Glutamatergic neuron (in vitro differentiated cells): ENCODE data around the gene SLC6A19. TPM values are rescaled to one million over a fixed set of nuclear protein-coding genes. Genes with fewer than 3 reads are reported as not detected.

Experiments used
- DNase-seq: peaks from one replicate; pipeline ENCODE4 v3.0.0; 2022
- H3K27ac Mint-ChIP-seq: one replicate; pipeline ENCODE4 v1.8.0; 2020; ENCODE audit warnings: mild to moderate bottlenecking, mixed read lengths, inconsistent platforms; ENCODE audit not compliant: unreplicated experiment
- H3K27me3 Mint-ChIP-seq: one replicate; pipeline ENCODE4 v1.8.0; 2020; ENCODE audit warnings: mild to moderate bottlenecking, moderate library complexity, mixed read lengths, inconsistent platforms; ENCODE audit not compliant: unreplicated experiment
- H3K36me3 Mint-ChIP-seq: one replicate; pipeline ENCODE4 v1.8.0; 2020; ENCODE audit warnings: mild to moderate bottlenecking, mixed read lengths, inconsistent platforms; ENCODE audit not compliant: unreplicated experiment
- H3K4me1 Mint-ChIP-seq: one replicate; pipeline ENCODE4 v1.8.0; 2020; ENCODE audit warnings: mild to moderate bottlenecking, low read depth, mixed read lengths, inconsistent platforms; ENCODE audit not compliant: unreplicated experiment
- H3K4me3 Mint-ChIP-seq: one replicate; pipeline ENCODE4 v1.8.0; 2020; ENCODE audit warnings: mild to moderate bottlenecking, mixed read lengths, inconsistent platforms; ENCODE audit not compliant: unreplicated experiment
- H3K9me3 Mint-ChIP-seq: one replicate; pipeline ENCODE4 v1.8.0; 2020; ENCODE audit warnings: mild to moderate bottlenecking, moderate library complexity, mixed read lengths, inconsistent platforms; ENCODE audit not compliant: unreplicated experiment
- total RNA-seq: library from RNA; stranded (reverse); fragmentation: NEBNext Ultra II Directional; extraction: Animal tissue kit (Norgen Biotek cat#: 25700); gene quantifications from one replicate; pipeline ENCODE4 v1.2.1, GENCODE V29; 2021; ENCODE audit not compliant: unreplicated experiment
- TF ChIP-seq, protein P1 (sequence below): fragments of 200-600 bp; sonication (generic); IDR thresholded peaks from one replicate; pipeline ENCODE4 v1.5.0; 2021; ENCODE audit not compliant: partially characterized antibody, unreplicated experiment

Gene SLC6A19
- total RNA-seq, 1 donor from 2014 or later: not detected

- Mint-ChIP-seq H3K36me3 (no peaks in the 10 kb centered on the region), H3K4me1 (peaks cover under 1% of the 10 kb centered on the region), H3K9me3 (peaks cover 2% of the 10 kb centered on the region), H3K27ac (no peak overlapping the region), H3K4me3 (no peak overlapping the region), H3K27me3 (peaks cover 7% of the 10 kb centered on the region)
- TF ChIP-seq, protein P1, sequence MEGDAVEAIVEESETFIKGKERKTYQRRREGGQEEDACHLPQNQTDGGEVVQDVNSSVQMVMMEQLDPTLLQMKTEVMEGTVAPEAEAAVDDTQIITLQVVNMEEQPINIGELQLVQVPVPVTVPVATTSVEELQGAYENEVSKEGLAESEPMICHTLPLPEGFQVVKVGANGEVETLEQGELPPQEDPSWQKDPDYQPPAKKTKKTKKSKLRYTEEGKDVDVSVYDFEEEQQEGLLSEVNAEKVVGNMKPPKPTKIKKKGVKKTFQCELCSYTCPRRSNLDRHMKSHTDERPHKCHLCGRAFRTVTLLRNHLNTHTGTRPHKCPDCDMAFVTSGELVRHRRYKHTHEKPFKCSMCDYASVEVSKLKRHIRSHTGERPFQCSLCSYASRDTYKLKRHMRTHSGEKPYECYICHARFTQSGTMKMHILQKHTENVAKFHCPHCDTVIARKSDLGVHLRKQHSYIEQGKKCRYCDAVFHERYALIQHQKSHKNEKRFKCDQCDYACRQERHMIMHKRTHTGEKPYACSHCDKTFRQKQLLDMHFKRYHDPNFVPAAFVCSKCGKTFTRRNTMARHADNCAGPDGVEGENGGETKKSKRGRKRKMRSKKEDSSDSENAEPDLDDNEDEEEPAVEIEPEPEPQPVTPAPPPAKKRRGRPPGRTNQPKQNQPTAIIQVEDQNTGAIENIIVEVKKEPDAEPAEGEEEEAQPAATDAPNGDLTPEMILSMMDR: no peak
- DNase-seq: no peak
These were observed 51.3 kb downstream of the SLC6A19 start for GRCh38 chr5:1252681-1253080.

GRCh38 chr5:1253456-1254105 lies 52.2 kb downstream of the SLC6A19 start:
- Mint-ChIP-seq H3K9me3 (peaks cover 2% of the 10 kb centered on the region), H3K27ac (no peak overlapping the region), H3K36me3 (no peaks in the 10 kb centered on the region), H3K27me3 (peaks cover 7% of the 10 kb centered on the region), H3K4me1 (no peaks in the 10 kb centered on the region), H3K4me3 (no peak overlapping the region)
- TF ChIP-seq, protein P1: no peak
- DNase-seq: no peak

DNA sequence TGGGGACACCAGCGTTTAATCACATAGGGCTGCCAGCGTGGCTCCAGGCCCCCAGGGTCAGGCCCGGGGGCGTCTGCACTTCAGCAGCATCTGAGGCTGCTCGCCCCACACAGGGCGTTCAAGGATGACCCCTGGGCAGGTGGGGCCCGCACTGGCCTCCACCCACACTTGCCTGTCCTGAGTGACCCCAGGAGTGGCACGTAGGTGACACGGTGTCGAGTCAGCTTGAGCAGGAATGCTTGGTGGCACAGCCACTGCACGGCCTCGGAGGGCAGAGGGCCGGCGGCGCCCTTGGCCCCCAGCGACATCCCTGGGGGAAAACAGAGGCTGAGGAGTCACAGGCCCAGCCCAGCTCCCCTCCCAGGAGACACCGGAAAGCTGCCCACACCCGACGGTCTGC lies 52.8 kb downstream of the SLC6A19 start:
- Mint-ChIP-seq H3K9me3 (peaks cover 2% of the 10 kb centered on the region), H3K27me3 (peaks cover 9% of the 10 kb centered on the region), H3K4me1 (no peaks in the 10 kb centered on the region), H3K4me3 (no peak overlapping the region), H3K27ac (no peak overlapping the region), H3K36me3 (no peaks in the 10 kb centered on the region)
- TF ChIP-seq, protein P1: no peak
- no peak for DNase-seq

- no peak overlapping the region for H3K27ac Mint-ChIP-seq
- TF ChIP-seq, protein P1: no peak
- no peaks in the 10 kb centered on the region for H3K36me3 Mint-ChIP-seq
- H3K9me3 Mint-ChIP-seq: peaks cover 4% of the 10 kb centered on the region
- H3K4me3 Mint-ChIP-seq: no peak overlapping the region
- no peaks in the 10 kb centered on the region for H3K4me1 Mint-ChIP-seq
- no peak for DNase-seq
- H3K27me3 Mint-ChIP-seq: peaks cover 9% of the 10 kb centered on the region
These were observed 53.7 kb downstream of the SLC6A19 start for GRCh38 chr5:1255081-1255561.

- DNase-seq: no peak
- H3K27me3 Mint-ChIP-seq: peaks cover 9% of the 10 kb centered on the region
- H3K9me3 Mint-ChIP-seq: peaks cover 9% of the 10 kb centered on the region
- peaks cover 5% of the 10 kb centered on the region for H3K36me3 Mint-ChIP-seq
- TF ChIP-seq, protein P1: no peak
- H3K4me3 Mint-ChIP-seq: no peak overlapping the region
- no peaks in the 10 kb centered on the region for H3K4me1 Mint-ChIP-seq
- H3K27ac Mint-ChIP-seq: no peak overlapping the region
These were observed 55.4 kb downstream of the SLC6A19 start for GRCh38 chr5:1256776-1257175.
